ENCODE results near the gene IL19.

DNA sequence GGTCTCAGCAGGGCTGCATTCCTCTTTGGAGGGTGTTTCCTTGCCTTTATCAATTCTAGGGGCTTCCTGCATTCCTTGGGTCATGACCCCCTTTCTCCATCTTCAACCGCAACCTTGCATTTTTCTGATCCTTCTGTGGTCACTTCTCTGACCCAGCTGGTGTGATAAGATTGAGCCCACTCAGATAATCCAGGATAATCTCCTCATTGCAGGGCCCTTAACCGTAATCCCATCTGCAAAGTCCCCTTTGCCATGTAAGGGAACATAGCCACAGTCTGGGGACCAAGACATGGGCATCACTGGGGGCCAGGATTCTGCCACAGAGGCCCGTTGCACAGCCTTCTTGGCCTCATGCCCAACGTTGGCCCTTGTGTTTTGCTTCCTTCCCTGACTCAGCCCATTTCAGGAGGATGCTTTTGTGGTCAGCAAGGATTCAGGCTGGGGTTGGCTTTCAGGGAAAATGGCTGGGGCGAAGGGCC is 35.0 kb upstream of the IL19 start:
- no peak for TF ChIP-seq POLR2A (IDR thresholded peaks at IDR 0.05)
- TF ChIP-seq, protein P1, sequence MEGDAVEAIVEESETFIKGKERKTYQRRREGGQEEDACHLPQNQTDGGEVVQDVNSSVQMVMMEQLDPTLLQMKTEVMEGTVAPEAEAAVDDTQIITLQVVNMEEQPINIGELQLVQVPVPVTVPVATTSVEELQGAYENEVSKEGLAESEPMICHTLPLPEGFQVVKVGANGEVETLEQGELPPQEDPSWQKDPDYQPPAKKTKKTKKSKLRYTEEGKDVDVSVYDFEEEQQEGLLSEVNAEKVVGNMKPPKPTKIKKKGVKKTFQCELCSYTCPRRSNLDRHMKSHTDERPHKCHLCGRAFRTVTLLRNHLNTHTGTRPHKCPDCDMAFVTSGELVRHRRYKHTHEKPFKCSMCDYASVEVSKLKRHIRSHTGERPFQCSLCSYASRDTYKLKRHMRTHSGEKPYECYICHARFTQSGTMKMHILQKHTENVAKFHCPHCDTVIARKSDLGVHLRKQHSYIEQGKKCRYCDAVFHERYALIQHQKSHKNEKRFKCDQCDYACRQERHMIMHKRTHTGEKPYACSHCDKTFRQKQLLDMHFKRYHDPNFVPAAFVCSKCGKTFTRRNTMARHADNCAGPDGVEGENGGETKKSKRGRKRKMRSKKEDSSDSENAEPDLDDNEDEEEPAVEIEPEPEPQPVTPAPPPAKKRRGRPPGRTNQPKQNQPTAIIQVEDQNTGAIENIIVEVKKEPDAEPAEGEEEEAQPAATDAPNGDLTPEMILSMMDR (IDR thresholded peaks at IDR 0.05) = no peak

Data from Peyer's patch (tissue), 4 donors.